Astrocyte (in vitro differentiated cells and primary cell): ENCODE measurements around the gene GSN. TPM values are rescaled to one million over a fixed set of nuclear protein-coding genes. Genes with fewer than 3 reads are reported as not detected.

Experiments
- DNase-seq: peaks from one replicate; pipeline ENCODE4 v3.0.0-alpha.2; 2010; ENCODE audit warnings: low read depth
- FAIRE-seq: peaks from 2 replicates; lab custom pipeline; 2011; peaks lifted over from hg19 to GRCh38; lab: Jason Lieb, UNC
- H2AFZ ChIP-seq: 2 replicates; pipeline ENCODE4 v1.6.0; 2012; ENCODE audit warnings: low read depth, low read length, inconsistent platforms
- H3K27ac ChIP-seq: 2 replicates; pipeline ENCODE4 v1.5.1; 2011; ENCODE audit warnings: low read depth, low read length, inconsistent platforms
- H3K27me3 ChIP-seq: 2 replicates; pipeline ENCODE4 v1.6.0; 2011; ENCODE audit warnings: low read length, inconsistent platforms; ENCODE audit not compliant: insufficient read depth
- H3K36me3 ChIP-seq: 2 replicates; pipeline ENCODE4 v1.5.1; 2011; ENCODE audit warnings: low read length, inconsistent platforms; ENCODE audit not compliant: insufficient read depth
- H3K4me1 ChIP-seq: 2 replicates; pipeline ENCODE4 v1.5.1; 2011; ENCODE audit warnings: low read length, inconsistent platforms; ENCODE audit not compliant: insufficient read depth
- H3K4me2 ChIP-seq: 2 replicates; pipeline ENCODE4 v1.6.0; 2012; ENCODE audit warnings: low read length, inconsistent platforms
- H3K4me3 ChIP-seq: 2 replicates; pipeline ENCODE4 v1.5.1; 2011; ENCODE audit warnings: low read depth, mild to moderate bottlenecking, low read length, inconsistent platforms; ENCODE audit not compliant: insufficient read depth
- H3K79me2 ChIP-seq: 2 replicates; pipeline ENCODE4 v1.6.0; 2012; ENCODE audit warnings: mild to moderate bottlenecking, low read length, inconsistent platforms; ENCODE audit not compliant: insufficient read depth
- H3K9ac ChIP-seq: 2 replicates; pipeline ENCODE4 v1.6.0; 2012; ENCODE audit warnings: mild to moderate bottlenecking, low read length, inconsistent platforms
- H3K9me3 ChIP-seq: 2 replicates; pipeline ENCODE4 v1.5.1; 2012; ENCODE audit warnings: low read depth, mild to moderate bottlenecking, low read length, inconsistent platforms; ENCODE audit not compliant: insufficient read depth
- H4K20me1 ChIP-seq: 2 replicates; pipeline ENCODE4 v1.6.0; 2012; ENCODE audit warnings: low read length, inconsistent platforms; ENCODE audit not compliant: insufficient read depth
- H3K27ac Mint-ChIP-seq: one replicate; pipeline ENCODE4 v1.8.0; 2021; ENCODE audit warnings: mild to moderate bottlenecking, mixed read lengths; ENCODE audit not compliant: unreplicated experiment
- H3K27me3 Mint-ChIP-seq: one replicate; pipeline ENCODE4 v1.8.0; 2021; ENCODE audit warnings: low read depth, mixed read lengths; ENCODE audit not compliant: unreplicated experiment
- H3K36me3 Mint-ChIP-seq: one replicate; pipeline ENCODE4 v1.8.0; 2021; ENCODE audit warnings: low read depth, mixed read lengths; ENCODE audit not compliant: unreplicated experiment
- H3K4me1 Mint-ChIP-seq: one replicate; pipeline ENCODE4 v1.8.0; 2021; ENCODE audit warnings: low read depth, mixed read lengths; ENCODE audit not compliant: unreplicated experiment
- H3K4me3 Mint-ChIP-seq: one replicate; pipeline ENCODE4 v1.8.0; 2021; ENCODE audit warnings: mild to moderate bottlenecking, moderate library complexity, mixed read lengths; ENCODE audit not compliant: unreplicated experiment
- H3K9me3 Mint-ChIP-seq: one replicate; pipeline ENCODE4 v1.8.0; 2021; ENCODE audit warnings: mild to moderate bottlenecking, mixed read lengths; ENCODE audit not compliant: unreplicated experiment
- EZH2 ChIP-seq: IDR thresholded peaks from 2 replicates; pipeline ENCODE4 v1.6.1; 2012; ENCODE audit warnings: mild to moderate bottlenecking, low read length, inconsistent platforms; ENCODE audit not compliant: insufficient read depth
- total RNA-seq: library from RNA; stranded (reverse); gene quantifications from 2 replicates; pipeline ENCODE4 v1.2.1, GENCODE V29; 2021
- TF ChIP-seq, protein P1 (sequence below): IDR thresholded peaks from 2 replicates; pipeline ENCODE4 v1.5.1; 2011; ENCODE audit warnings: low read depth, mild to moderate bottlenecking, inconsistent platforms, low read length, moderate library complexity; ENCODE audit not compliant: insufficient read depth

The GSN gene
- total RNA-seq, 1 donor from 2014 or later, result 260 TPM

DNA sequence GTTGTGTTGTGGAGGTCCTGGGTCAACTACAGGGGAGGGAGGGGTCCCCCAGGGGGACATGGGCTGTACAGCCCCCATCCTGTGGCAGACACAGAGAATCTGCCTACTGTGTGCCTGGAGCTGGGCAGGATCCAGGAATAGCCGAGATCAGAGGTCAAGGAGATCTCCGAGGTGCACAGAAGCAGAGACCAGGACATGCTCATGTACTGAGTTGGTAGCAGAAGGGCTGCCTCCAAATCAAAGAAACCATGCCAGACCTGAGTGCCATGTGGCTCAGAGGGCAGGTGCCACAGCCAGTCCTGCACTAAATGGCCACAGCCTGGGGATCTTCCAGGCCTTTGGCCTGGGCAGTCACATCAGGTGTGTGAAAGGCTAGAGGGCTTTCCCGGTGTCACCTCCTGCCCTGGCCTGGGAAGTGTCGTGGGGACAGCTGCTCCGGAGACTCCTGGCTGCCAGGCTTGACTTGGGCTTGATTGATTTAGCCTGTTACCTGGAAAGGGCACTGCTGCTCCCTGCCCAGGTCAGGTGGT is 27.8 kb downstream of the GSN start:
- TF ChIP-seq, protein P1, sequence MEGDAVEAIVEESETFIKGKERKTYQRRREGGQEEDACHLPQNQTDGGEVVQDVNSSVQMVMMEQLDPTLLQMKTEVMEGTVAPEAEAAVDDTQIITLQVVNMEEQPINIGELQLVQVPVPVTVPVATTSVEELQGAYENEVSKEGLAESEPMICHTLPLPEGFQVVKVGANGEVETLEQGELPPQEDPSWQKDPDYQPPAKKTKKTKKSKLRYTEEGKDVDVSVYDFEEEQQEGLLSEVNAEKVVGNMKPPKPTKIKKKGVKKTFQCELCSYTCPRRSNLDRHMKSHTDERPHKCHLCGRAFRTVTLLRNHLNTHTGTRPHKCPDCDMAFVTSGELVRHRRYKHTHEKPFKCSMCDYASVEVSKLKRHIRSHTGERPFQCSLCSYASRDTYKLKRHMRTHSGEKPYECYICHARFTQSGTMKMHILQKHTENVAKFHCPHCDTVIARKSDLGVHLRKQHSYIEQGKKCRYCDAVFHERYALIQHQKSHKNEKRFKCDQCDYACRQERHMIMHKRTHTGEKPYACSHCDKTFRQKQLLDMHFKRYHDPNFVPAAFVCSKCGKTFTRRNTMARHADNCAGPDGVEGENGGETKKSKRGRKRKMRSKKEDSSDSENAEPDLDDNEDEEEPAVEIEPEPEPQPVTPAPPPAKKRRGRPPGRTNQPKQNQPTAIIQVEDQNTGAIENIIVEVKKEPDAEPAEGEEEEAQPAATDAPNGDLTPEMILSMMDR, result no peak
- no peak for TF ChIP-seq EZH2
- H3K27ac ChIP-seq, result no peak overlapping the region
- H3K9ac ChIP-seq, result no peak overlapping the region
- H3K4me2 ChIP-seq, result no peak overlapping the region
- no peaks in the 10 kb centered on the region for H3K9me3 ChIP-seq
- H3K27me3 ChIP-seq, result no peaks in the 10 kb centered on the region
- Mint-ChIP-seq H3K9me3 (no peaks in the 10 kb centered on the region), H3K4me3 (no peak overlapping the region), H3K36me3 (peaks cover 17% of the 10 kb centered on the region), H3K27ac (no peak overlapping the region), H3K27me3 (peaks cover 1% of the 10 kb centered on the region), H3K4me1 (peaks cover 22% of the 10 kb centered on the region)
- H4K20me1 ChIP-seq, result peaks cover 46% of the 10 kb centered on the region
- H3K79me2 ChIP-seq, result peaks cover 26% of the 10 kb centered on the region
- DNase-seq (no peak), FAIRE-seq (no peak)
- peaks cover 11% of the 10 kb centered on the region for H3K4me1 ChIP-seq
- peaks cover 4% of the 10 kb centered on the region for H3K36me3 ChIP-seq
- H3K4me3 ChIP-seq, result no peak overlapping the region
- H2AFZ ChIP-seq, result no peak overlapping the region

DNA sequence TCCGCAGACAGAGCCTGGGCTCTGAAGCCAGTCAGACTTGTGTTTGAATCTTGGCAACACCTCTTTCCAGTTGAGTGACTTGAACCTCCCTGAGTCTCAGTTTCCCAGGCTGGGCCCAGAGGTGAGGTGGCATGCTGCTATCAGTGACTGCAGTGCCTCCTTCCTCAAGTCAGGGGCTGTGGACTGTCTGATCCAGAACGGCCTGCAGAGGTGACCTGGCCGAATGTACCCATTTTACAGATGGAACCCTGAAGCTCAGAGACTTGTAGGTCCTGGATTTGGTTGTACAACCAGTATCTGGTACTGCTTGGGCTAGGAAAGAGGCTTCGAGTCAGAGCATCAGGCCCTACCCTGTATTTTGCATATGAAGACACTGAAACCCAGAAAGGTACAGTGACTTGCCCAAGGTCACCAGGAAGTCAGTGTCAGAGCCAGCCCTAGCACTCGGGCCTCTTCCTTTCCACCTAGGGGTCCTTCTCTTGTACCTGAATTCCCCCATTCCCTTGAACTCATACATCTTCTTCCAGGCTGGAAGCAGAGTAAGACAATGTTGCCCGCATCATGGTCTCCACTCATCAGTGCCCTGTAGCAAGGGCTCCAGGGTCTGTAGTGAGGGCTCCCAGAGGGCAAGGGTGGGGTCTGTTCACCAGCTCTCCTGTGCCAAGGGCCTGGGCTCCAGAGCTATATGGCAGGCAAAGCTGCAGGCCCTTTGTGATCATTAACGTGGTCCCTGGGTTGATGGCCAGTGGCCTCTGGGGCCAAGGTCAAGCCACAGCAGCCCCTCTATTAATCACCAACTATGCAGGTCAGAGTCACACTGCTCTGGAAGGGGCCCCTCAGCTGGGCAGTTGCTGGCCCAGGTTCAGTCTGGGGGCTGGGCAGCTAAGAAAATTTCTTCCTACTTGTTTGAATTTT is 28.5 kb downstream of the GSN start:
- peaks cover 22% of the 10 kb centered on the region for H3K4me1 Mint-ChIP-seq
- H3K4me1 ChIP-seq, result peaks cover 11% of the 10 kb centered on the region
- H3K27ac Mint-ChIP-seq, result no peak overlapping the region
- peaks cover 29% of the 10 kb centered on the region for H3K79me2 ChIP-seq
- H3K9me3 Mint-ChIP-seq, result no peaks in the 10 kb centered on the region
- H3K27me3 ChIP-seq, result no peaks in the 10 kb centered on the region
- H3K36me3 ChIP-seq, result peaks cover 4% of the 10 kb centered on the region
- H3K4me3 Mint-ChIP-seq, result no peak overlapping the region
- no peak for DNase-seq
- H3K4me2 ChIP-seq, result no peak overlapping the region
- FAIRE-seq, result no peak
- H3K27me3 Mint-ChIP-seq, result peaks cover 1% of the 10 kb centered on the region
- H3K9me3 ChIP-seq, result no peaks in the 10 kb centered on the region
- no peak for TF ChIP-seq EZH2
- TF ChIP-seq, protein P1, result no peak
- peaks cover 17% of the 10 kb centered on the region for H3K36me3 Mint-ChIP-seq
- no peak overlapping the region for H3K27ac ChIP-seq
- no peak overlapping the region for H2AFZ ChIP-seq
- no peak overlapping the region for H3K4me3 ChIP-seq
- peaks cover 50% of the 10 kb centered on the region for H4K20me1 ChIP-seq
- H3K9ac ChIP-seq, result no peak overlapping the region

DNA sequence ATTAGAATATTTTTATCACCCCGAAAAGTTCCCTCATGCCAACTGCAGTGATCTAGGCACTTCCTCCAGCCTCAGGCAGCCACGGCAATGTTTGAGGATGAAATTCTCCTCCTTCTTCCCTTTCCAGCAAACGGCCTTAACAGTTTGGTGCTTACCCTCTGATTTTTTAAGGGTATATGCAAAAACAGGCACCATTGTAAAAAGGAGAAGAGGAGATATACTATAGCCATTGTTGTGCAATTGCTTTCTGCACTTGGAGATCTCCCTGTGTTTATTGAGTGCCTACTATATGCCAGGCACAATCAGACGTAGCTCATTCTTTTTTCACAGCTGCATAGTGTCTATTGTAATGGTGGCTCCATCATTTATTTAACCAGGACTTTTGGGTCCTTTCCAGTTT is 29.4 kb downstream of the GSN start:
- Histone ChIP-seq H3K27ac (no peak overlapping the region), H3K4me3 (no peak overlapping the region), H3K36me3 (peaks cover 4% of the 10 kb centered on the region), H3K4me2 (no peak overlapping the region), H4K20me1 (peaks cover 48% of the 10 kb centered on the region), H3K9me3 (no peaks in the 10 kb centered on the region), H3K79me2 (peaks cover 25% of the 10 kb centered on the region), H3K9ac (no peak overlapping the region), H3K4me1 (peaks cover 11% of the 10 kb centered on the region), H3K27me3 (no peaks in the 10 kb centered on the region), H2AFZ (no peak overlapping the region)
- Mint-ChIP-seq H3K36me3 (peaks cover 22% of the 10 kb centered on the region), H3K27me3 (peaks cover 1% of the 10 kb centered on the region), H3K27ac (peak overlapping the region; percentile 48), H3K4me3 (no peak overlapping the region), H3K4me1 (peaks cover 22% of the 10 kb centered on the region), H3K9me3 (no peaks in the 10 kb centered on the region)
- no peak for DNase-seq
- FAIRE-seq, result no peak
- no peak for TF ChIP-seq EZH2
- TF ChIP-seq, protein P1, result no peak
